ENCODE measurements around the gene GPD2.

- TF ChIP-seq CTCF (IDR thresholded peaks at IDR 0.05; ENCODE audit: low read depth, low read length) (no peak), MAX (IDR thresholded peaks at IDR 0.05; ENCODE audit: low read depth, low read length) (no peak), POLR2A (IDR thresholded peaks at IDR 0.05; ENCODE audit: extremely low read depth, insufficient read length) (no peak)
These were observed 90.9 kb downstream of the GPD2 start for GRCh38 chr2:156526950-156527636.
